GM23338 (cell line): ENCODE data around the gene AARS2. TPM values are rescaled to one million over a fixed set of nuclear protein-coding genes. Genes with fewer than 3 reads are reported as not detected.

Experiments
- ATAC-seq: fragments of 200-7000 bp; cut with Tn5 transposase; 3 replicates; pipeline ENCODE4 v1.9.1; 2020
- DNase-seq: peaks from one replicate; pipeline ENCODE4 v3.0.0-alpha.2; 2015; ENCODE audit warnings: low spot score
- H2AFZ ChIP-seq: fragments of 200-600 bp; sonication (generic); 2 replicates; pipeline ENCODE4 v1.8.0; 2016; ENCODE audit warnings: antibody characterized with exemption, mild to moderate bottlenecking, moderate library complexity
- H3F3A ChIP-seq: fragments of 200-600 bp; sonication (generic); replicated peaks from 2 replicates; pipeline ENCODE4 v1.8.0; 2017; ENCODE audit warnings: antibody characterized with exemption, mixed run types, low read depth
- H3K27ac ChIP-seq: fragments of 200-600 bp; sonication (generic); 2 replicates; pipeline ENCODE4 v1.6.1; 2016; ENCODE audit warnings: low read depth
- H3K27me3 ChIP-seq: fragments of 200-600 bp; sonication (generic); 2 replicates; pipeline ENCODE4 v1.8.0; 2016; ENCODE audit warnings: mild to moderate bottlenecking, mixed run types, moderate library complexity; ENCODE audit not compliant: insufficient read depth
- H3K36me3 ChIP-seq: fragments of 200-600 bp; sonication (generic); 2 replicates; pipeline ENCODE4 v1.8.0; 2016; ENCODE audit warnings: mild to moderate bottlenecking; ENCODE audit not compliant: insufficient read depth
- H3K4me1 ChIP-seq: fragments of 200-600 bp; sonication (generic); 2 replicates; pipeline ENCODE4 v1.8.0; 2016; ENCODE audit warnings: mild to moderate bottlenecking, moderate library complexity; ENCODE audit not compliant: insufficient read depth
- H3K4me2 ChIP-seq: fragments of 200-600 bp; sonication (generic); 2 replicates; pipeline ENCODE4 v1.7.1; 2017; ENCODE audit warnings: mixed run types
- H3K4me3 ChIP-seq: fragments of 200-600 bp; sonication (generic); 2 replicates; pipeline ENCODE4 v1.6.1; 2016; ENCODE audit warnings: mixed run types
- H3K79me2 ChIP-seq: fragments of 200-600 bp; sonication (generic); replicated peaks from 2 replicates; pipeline ENCODE4 v1.8.0; 2017; ENCODE audit warnings: mild to moderate bottlenecking; ENCODE audit not compliant: insufficient read depth
- H3K9me2 ChIP-seq: fragments of 200-600 bp; sonication (generic); 2 replicates; pipeline ENCODE4 v1.8.0; 2017; ENCODE audit not compliant: insufficient read depth
- H4K20me1 ChIP-seq: fragments of 200-600 bp; sonication (generic); replicated peaks from 2 replicates; pipeline ENCODE4 v1.8.0; 2017; ENCODE audit warnings: mild to moderate bottlenecking; ENCODE audit not compliant: insufficient read depth
- H3K27ac Mint-ChIP-seq: 2 replicates; pipeline ENCODE4 v1.8.0; 2020; ENCODE audit warnings: inconsistent platforms, mild to moderate bottlenecking, moderate library complexity, mixed read lengths
- H3K27me3 Mint-ChIP-seq: 3 replicates; pipeline ENCODE4 v1.8.0; 2022; ENCODE audit warnings: low read depth, mild to moderate bottlenecking, moderate library complexity, mixed read lengths, inconsistent platforms; ENCODE audit not compliant: insufficient read depth, poor library complexity
- H3K36me3 Mint-ChIP-seq: 3 replicates; pipeline ENCODE4 v1.8.0; 2021; ENCODE audit warnings: low read depth, mild to moderate bottlenecking, inconsistent platforms, moderate library complexity, mixed read lengths
- H3K4me1 Mint-ChIP-seq: 3 replicates; pipeline ENCODE4 v1.8.0; 2020; ENCODE audit warnings: mild to moderate bottlenecking, inconsistent platforms, mixed read lengths
- H3K4me3 Mint-ChIP-seq: 3 replicates; pipeline ENCODE4 v1.8.0; 2021; ENCODE audit warnings: moderate library complexity, mild to moderate bottlenecking, inconsistent platforms, mixed read lengths
- H3K9me3 Mint-ChIP-seq: 3 replicates; pipeline ENCODE4 v1.8.0; 2020; ENCODE audit warnings: moderate library complexity, mild to moderate bottlenecking, inconsistent platforms, mixed read lengths
- CREB1 ChIP-seq: fragments of 250-450 bp; sonication (Bioruptor Pico); IDR thresholded peaks from 2 replicates; pipeline ENCODE4 v1.5.0; 2020; ENCODE audit warnings: low read depth, mild to moderate bottlenecking, moderate library complexity
- CTCF ChIP-seq, 2 experiments: fragments of 200-600 bp in 1 of 2; sonication (generic) in 1 of 2; conservative IDR thresholded peaks; 2 replicates each; pipeline versions ENCODE4 v1.5.1 to v1.6.1; 2016 to 2017; ENCODE audit warnings: antibody characterized with exemption in 2 of 2, low read depth in 2 of 2, mild to moderate bottlenecking in 2 of 2, moderate library complexity in 1 of 2
- EZH2 ChIP-seq: fragments of 200-600 bp; sonication (generic); IDR thresholded peaks from one replicate; pipeline ENCODE4 v1.8.0; 2017; ENCODE audit warnings: antibody characterized with exemption, mild to moderate bottlenecking, low read depth; ENCODE audit not compliant: unreplicated experiment
- EZH2phosphoT487 ChIP-seq: fragments of 200-600 bp; sonication (generic); IDR thresholded peaks from one replicate; pipeline ENCODE4 v1.8.1; 2018; ENCODE audit warnings: antibody characterized with exemption; ENCODE audit not compliant: unreplicated experiment
- JUNB ChIP-seq: IDR thresholded peaks from one replicate; pipeline ENCODE4 v1.6.1; 2016; ENCODE audit warnings: antibody characterized with exemption; ENCODE audit not compliant: unreplicated experiment
- NANOG ChIP-seq: IDR thresholded peaks from 2 replicates; pipeline ENCODE4 v1.6.1; 2016; ENCODE audit warnings: antibody characterized with exemption, borderline replicate concordance
- POLR2AphosphoS5 ChIP-seq: IDR thresholded peaks from 2 replicates; pipeline ENCODE4 v1.6.1; 2016; ENCODE audit warnings: antibody characterized with exemption, low read depth
- ZNF114 ChIP-seq: fragments of 250-450 bp; sonication (Bioruptor Pico); IDR thresholded peaks from 2 replicates; pipeline ENCODE4 v1.5.0; 2020; ENCODE audit warnings: mild to moderate bottlenecking, moderate library complexity
- ZNF331 ChIP-seq: fragments of 250-450 bp; sonication (Bioruptor Pico); IDR thresholded peaks from 2 replicates; pipeline ENCODE4 v1.5.0; 2020; ENCODE audit warnings: low read depth, mild to moderate bottlenecking, moderate library complexity
- polyA plus RNA-seq: library from polyadenylated mRNA; unstranded; fragments of >200 nt; fragmentation: Nextera tagmentation; extraction: Ambion mirVana; gene quantifications from 2 replicates; pipeline ENCODE4 v1.2.1, GENCODE V29; 2016
- total RNA-seq: library from RNA; depleted of rRNA; stranded (reverse); fragments of >200 nt; shearing (Covaris generic); gene quantifications from 2 replicates; pipeline ENCODE4 v1.2.3, GENCODE V29; 2014
- TF ChIP-seq, protein P1 (sequence below): fragments of 250-450 bp; sonication (Bioruptor Pico); IDR thresholded peaks from 2 replicates; pipeline ENCODE4 v1.5.0; 2020; ENCODE audit warnings: mild to moderate bottlenecking, moderate library complexity
- TF ChIP-seq, protein P2 (sequence below): IDR thresholded peaks from 2 replicates; pipeline ENCODE4 v1.6.1; 2016; ENCODE audit warnings: antibody characterized with exemption

AARS2 gene
- total and polyA plus RNA-seq, 2 experiments from 2014 or later = 6.5 to 23.2 TPM

DNA sequence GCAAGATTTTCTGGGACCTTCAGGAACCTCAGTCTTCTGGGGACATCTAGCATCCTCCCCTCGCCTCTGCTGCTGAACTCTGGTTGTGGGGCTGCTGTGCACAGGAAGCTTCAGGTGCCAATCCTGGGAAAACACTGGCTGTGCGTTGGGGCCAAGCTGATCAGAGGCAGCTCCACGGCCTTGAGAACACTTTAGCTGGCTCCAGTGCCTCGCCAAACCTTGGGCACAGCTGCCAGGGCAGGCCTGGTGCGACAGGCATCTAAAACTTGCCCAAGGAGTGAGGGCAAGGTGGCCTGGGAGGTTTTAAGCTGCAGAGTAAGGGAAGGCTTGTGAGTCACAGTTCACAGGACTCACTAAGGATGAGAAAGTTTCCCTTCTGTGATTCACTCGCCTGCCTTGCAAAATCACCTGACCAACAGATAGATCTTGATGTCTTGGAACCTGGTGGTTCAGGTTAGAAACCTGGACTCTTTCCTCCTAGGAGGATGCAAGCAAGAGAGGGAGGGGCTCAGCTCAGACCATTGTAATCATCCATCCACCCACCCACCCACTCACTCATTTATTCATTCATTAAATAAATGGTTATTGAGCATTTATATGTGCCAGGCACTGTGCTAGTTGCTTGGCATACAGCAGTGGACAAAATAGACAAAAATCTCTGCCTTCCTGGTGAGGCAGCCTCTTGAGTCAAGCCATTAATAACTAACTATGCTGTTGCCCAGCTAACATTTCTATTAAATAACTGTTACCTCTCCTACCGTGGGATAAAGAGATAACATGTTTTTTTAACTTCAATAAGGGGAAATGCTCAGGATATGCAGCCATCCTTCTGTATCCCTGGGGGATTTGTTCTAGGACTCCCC, 26.8 kb upstream of the AARS2 start (continued):
- TF ChIP-seq, protein P1, sequence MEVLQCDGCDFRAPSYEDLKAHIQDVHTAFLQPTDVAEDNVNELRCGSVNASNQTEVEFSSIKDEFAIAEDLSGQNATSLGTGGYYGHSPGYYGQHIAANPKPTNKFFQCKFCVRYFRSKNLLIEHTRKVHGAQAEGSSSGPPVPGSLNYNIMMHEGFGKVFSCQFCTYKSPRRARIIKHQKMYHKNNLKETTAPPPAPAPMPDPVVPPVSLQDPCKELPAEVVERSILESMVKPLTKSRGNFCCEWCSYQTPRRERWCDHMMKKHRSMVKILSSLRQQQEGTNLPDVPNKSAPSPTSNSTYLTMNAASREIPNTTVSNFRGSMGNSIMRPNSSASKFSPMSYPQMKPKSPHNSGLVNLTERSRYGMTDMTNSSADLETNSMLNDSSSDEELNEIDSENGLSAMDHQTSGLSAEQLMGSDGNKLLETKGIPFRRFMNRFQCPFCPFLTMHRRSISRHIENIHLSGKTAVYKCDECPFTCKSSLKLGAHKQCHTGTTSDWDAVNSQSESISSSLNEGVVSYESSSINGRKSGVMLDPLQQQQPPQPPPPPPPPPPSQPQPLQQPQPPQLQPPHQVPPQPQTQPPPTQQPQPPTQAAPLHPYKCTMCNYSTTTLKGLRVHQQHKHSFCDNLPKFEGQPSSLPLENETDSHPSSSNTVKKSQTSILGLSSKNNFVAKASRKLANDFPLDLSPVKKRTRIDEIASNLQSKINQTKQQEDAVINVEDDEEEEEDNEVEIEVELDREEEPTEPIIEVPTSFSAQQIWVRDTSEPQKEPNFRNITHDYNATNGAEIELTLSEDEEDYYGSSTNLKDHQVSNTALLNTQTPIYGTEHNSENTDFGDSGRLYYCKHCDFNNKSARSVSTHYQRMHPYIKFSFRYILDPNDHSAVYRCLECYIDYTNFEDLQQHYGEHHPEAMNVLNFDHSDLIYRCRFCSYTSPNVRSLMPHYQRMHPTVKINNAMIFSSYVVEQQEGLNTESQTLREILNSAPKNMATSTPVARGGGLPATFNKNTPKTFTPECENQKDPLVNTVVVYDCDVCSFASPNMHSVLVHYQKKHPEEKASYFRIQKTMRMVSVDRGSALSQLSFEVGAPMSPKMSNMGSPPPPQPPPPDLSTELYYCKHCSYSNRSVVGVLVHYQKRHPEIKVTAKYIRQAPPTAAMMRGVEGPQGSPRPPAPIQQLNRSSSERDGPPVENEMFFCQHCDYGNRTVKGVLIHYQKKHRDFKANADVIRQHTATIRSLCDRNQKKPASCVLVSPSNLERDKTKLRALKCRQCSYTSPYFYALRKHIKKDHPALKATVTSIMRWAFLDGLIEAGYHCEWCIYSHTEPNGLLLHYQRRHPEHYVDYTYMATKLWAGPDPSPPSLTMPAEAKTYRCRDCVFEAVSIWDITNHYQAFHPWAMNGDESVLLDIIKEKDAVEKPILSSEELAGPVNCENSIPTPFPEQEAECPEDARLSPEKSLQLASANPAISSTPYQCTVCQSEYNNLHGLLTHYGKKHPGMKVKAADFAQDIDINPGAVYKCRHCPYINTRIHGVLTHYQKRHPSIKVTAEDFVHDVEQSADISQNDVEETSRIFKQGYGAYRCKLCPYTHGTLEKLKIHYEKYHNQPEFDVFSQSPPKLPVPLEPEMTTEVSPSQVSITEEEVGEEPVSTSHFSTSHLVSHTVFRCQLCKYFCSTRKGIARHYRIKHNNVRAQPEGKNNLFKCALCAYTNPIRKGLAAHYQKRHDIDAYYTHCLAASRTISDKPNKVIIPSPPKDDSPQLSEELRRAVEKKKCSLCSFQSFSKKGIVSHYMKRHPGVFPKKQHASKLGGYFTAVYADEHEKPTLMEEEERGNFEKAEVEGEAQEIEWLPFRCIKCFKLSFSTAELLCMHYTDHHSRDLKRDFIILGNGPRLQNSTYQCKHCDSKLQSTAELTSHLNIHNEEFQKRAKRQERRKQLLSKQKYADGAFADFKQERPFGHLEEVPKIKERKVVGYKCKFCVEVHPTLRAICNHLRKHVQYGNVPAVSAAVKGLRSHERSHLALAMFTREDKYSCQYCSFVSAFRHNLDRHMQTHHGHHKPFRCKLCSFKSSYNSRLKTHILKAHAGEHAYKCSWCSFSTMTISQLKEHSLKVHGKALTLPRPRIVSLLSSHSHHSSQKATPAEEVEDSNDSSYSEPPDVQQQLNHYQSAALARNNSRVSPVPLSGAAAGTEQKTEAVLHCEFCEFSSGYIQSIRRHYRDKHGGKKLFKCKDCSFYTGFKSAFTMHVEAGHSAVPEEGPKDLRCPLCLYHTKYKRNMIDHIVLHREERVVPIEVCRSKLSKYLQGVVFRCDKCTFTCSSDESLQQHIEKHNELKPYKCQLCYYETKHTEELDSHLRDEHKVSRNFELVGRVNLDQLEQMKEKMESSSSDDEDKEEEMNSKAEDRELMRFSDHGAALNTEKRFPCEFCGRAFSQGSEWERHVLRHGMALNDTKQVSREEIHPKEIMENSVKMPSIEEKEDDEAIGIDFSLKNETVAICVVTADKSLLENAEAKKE (CRISPR knock-in tag) = no peak
- TF ChIP-seq EZH2phosphoT487 (no peak), CTCF (conservative IDR thresholded peaks at IDR 0.05; ENCODE audit: low read depth in 2 of 2) (no peak), POLR2AphosphoS5 (no peak)

GRCh38 chr6:44339301-44339700, 26.2 kb upstream of the AARS2 start:
- peaks cover 23% of the 10 kb centered on the region for H3K27me3 ChIP-seq
- Mint-ChIP-seq H3K4me1 (peaks cover 25% of the 10 kb centered on the region), H3K36me3 (no peaks in the 10 kb centered on the region), H3K27ac (no peak overlapping the region), H3K9me3 (no peaks in the 10 kb centered on the region), H3K4me3 (no peak overlapping the region), H3K27me3 (peaks cover 10% of the 10 kb centered on the region)
- H3F3A ChIP-seq = no peaks in the 10 kb centered on the region
- DNase-seq (no peak), ATAC-seq (no peak)
- no peaks in the 10 kb centered on the region for H4K20me1 ChIP-seq
- H3K9me2 ChIP-seq = 0 out of 2 replicates have a peak, but pooled peaks cover 3% of the 10 kb centered on the region
- no peaks in the 10 kb centered on the region for H3K36me3 ChIP-seq
- no peak overlapping the region for H3K4me3 ChIP-seq
- H3K79me2 ChIP-seq = no peaks in the 10 kb centered on the region
- H3K27ac ChIP-seq = no peak overlapping the region
- H3K4me1 ChIP-seq = peaks cover 18% of the 10 kb centered on the region; the same call in 1 of the 2 replicates
- no peak overlapping the region for H3K4me2 ChIP-seq
- no peak overlapping the region for H2AFZ ChIP-seq
- TF ChIP-seq JUNB (no peak), CTCF (conservative IDR thresholded peaks at IDR 0.05; ENCODE audit: low read depth in 2 of 2) (no peak), ZNF114 (CRISPR knock-in tag) (no peak), CREB1 (CRISPR knock-in tag) (no peak), EZH2phosphoT487 (no peak), NANOG (no peak), EZH2 (no peak), ZNF331 (CRISPR knock-in tag) (no peak)
- TF ChIP-seq, protein P2, sequence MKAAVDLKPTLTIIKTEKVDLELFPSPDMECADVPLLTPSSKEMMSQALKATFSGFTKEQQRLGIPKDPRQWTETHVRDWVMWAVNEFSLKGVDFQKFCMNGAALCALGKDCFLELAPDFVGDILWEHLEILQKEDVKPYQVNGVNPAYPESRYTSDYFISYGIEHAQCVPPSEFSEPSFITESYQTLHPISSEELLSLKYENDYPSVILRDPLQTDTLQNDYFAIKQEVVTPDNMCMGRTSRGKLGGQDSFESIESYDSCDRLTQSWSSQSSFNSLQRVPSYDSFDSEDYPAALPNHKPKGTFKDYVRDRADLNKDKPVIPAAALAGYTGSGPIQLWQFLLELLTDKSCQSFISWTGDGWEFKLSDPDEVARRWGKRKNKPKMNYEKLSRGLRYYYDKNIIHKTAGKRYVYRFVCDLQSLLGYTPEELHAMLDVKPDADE = no peak
